Calu3 (cell line): ENCODE data around the gene FAM53A. TPM values are rescaled to one million over a fixed set of nuclear protein-coding genes. Genes with fewer than 3 reads are reported as not detected.

ENCODE experiments used
- BruUV-seq: library from RNA; stranded (reverse); fragments of 400-500 nt; replicated peaks from 2 replicates; lab custom pipeline; 2021; lab: Mats Ljungman, UMichigan
- CTCF ChIA-PET: fragments of 300-600 bp; sonication (Branson Sonifier 250); formaldehyde crosslinking; loops from one replicate; lab custom pipeline; 2022; ENCODE audit warnings: antibody characterized with exemption; lab: Charles Lee
- DNase-seq: peaks from one replicate; pipeline ENCODE4 v3.0.0; 2022
- H3K27ac Mint-ChIP-seq: one replicate; pipeline ENCODE4 v1.8.0; 2022; ENCODE audit warnings: mixed read lengths; ENCODE audit not compliant: unreplicated experiment
- H3K27me3 Mint-ChIP-seq: one replicate; pipeline ENCODE4 v1.8.0; 2022; ENCODE audit warnings: mixed read lengths; ENCODE audit not compliant: unreplicated experiment
- H3K36me3 Mint-ChIP-seq: one replicate; pipeline ENCODE4 v1.8.0; 2022; ENCODE audit warnings: mild to moderate bottlenecking, moderate library complexity, mixed read lengths; ENCODE audit not compliant: insufficient read depth, unreplicated experiment
- H3K4me1 Mint-ChIP-seq: one replicate; pipeline ENCODE4 v1.8.0; 2022; ENCODE audit warnings: mild to moderate bottlenecking, low read depth, mixed read lengths; ENCODE audit not compliant: unreplicated experiment
- H3K4me3 Mint-ChIP-seq: one replicate; pipeline ENCODE4 v1.8.0; 2022; ENCODE audit warnings: mild to moderate bottlenecking, low read depth, moderate library complexity, mixed read lengths; ENCODE audit not compliant: unreplicated experiment
- H3K9me3 Mint-ChIP-seq: one replicate; pipeline ENCODE4 v1.8.0; 2022; ENCODE audit warnings: low read depth, mixed read lengths; ENCODE audit not compliant: unreplicated experiment
- CTCF ChIP-seq: fragments of 200-600 bp; IDR thresholded peaks from one replicate; pipeline ENCODE4 v1.8.0; 2022; ENCODE audit warnings: antibody characterized with exemption; ENCODE audit not compliant: unreplicated experiment
- intact Hi-C: fragments of 100-400 bp; cut with micrococcal nuclease; formaldehyde crosslinking; loops from one replicate; pipeline ENCODE4 v1.10.0; 2022; ENCODE audit not compliant: unreplicated experiment
- total RNA-seq: library from RNA; stranded (reverse); gene quantifications from 2 replicates; pipeline ENCODE4 v1.2.3, GENCODE V29; 2022

Gene FAM53A
- total RNA-seq, 1 experiment from 2014 or later = 7.3 TPM

GRCh38 chr4:1626151-1626550 is 58.0 kb downstream of the FAM53A start:
- Mint-ChIP-seq H3K27ac (no peak overlapping the region), H3K4me1 (no peaks in the 10 kb centered on the region), H3K9me3 (no peaks in the 10 kb centered on the region), H3K27me3 (no peaks in the 10 kb centered on the region), H3K4me3 (no peak overlapping the region), H3K36me3 (no peaks in the 10 kb centered on the region)
- TF ChIP-seq CTCF = no peak
- intact Hi-C loops = no loop called here
- DNase-seq = no peak
- no TSS peak for BruUV-seq
- CTCF ChIA-PET = no interaction called here

- no peak for TF ChIP-seq CTCF
- Mint-ChIP-seq H3K4me1 (no peaks in the 10 kb centered on the region), H3K4me3 (no peak overlapping the region), H3K9me3 (no peaks in the 10 kb centered on the region), H3K27ac (no peak overlapping the region), H3K36me3 (no peaks in the 10 kb centered on the region), H3K27me3 (no peaks in the 10 kb centered on the region)
- no peak for DNase-seq
- intact Hi-C loops = no loop called here
- BruUV-seq = no TSS peak
- CTCF ChIA-PET = no interaction called here
These were observed 58.4 kb downstream of the FAM53A start for GRCh38 chr4:1625600-1626138.

- CTCF ChIA-PET = no interaction called here
- Mint-ChIP-seq H3K27ac (no peak overlapping the region), H3K4me3 (no peak overlapping the region), H3K27me3 (no peaks in the 10 kb centered on the region), H3K36me3 (no peaks in the 10 kb centered on the region), H3K4me1 (no peaks in the 10 kb centered on the region), H3K9me3 (no peaks in the 10 kb centered on the region)
- no peak for TF ChIP-seq CTCF
- intact Hi-C loops = no loop called here
- BruUV-seq = no TSS peak
- DNase-seq = no peak
These were observed 59.6 kb downstream of the FAM53A start for GRCh38 chr4:1624519-1624910.

GRCh38 chr4:1623821-1624518 is 60.1 kb downstream of the FAM53A start:
- no peaks in the 10 kb centered on the region for H3K27me3 Mint-ChIP-seq
- no peak for TF ChIP-seq CTCF
- no peak overlapping the region for H3K27ac Mint-ChIP-seq
- no peaks in the 10 kb centered on the region for H3K36me3 Mint-ChIP-seq
- DNase-seq = no peak
- BruUV-seq = no TSS peak
- CTCF ChIA-PET = no interaction called here
- intact Hi-C loops = no loop called here
- no peak overlapping the region for H3K4me3 Mint-ChIP-seq
- no peaks in the 10 kb centered on the region for H3K9me3 Mint-ChIP-seq
- H3K4me1 Mint-ChIP-seq = no peaks in the 10 kb centered on the region
